Mesothelial cell of epicardium (in vitro differentiated cells): ENCODE results near the gene CHAMP1. TPM values are rescaled to one million over a fixed set of nuclear protein-coding genes. Genes with fewer than 3 reads are reported as not detected.

Experiments used
- DNase-seq, 2 experiments: peaks; one replicate each; pipeline ENCODE4 v3.0.0; 2021; ENCODE audit warnings: low spot score in 2 of 2; ENCODE audit not compliant: unreplicated experiment in 2 of 2
- H3K27ac Mint-ChIP-seq: 2 replicates; pipeline ENCODE4 v1.8.0; 2021; ENCODE audit warnings: mixed read lengths
- H3K27me3 Mint-ChIP-seq: 2 replicates; pipeline ENCODE4 v1.8.0; 2021; ENCODE audit warnings: low read depth, mixed read lengths
- H3K36me3 Mint-ChIP-seq: 2 replicates; pipeline ENCODE4 v1.8.0; 2021; ENCODE audit warnings: mixed read lengths
- H3K4me1 Mint-ChIP-seq: 2 replicates; pipeline ENCODE4 v1.8.0; 2021; ENCODE audit warnings: mixed read lengths
- H3K4me3 Mint-ChIP-seq: 2 replicates; pipeline ENCODE4 v1.8.0; 2021; ENCODE audit warnings: mild to moderate bottlenecking, moderate library complexity, mixed read lengths
- H3K9me3 Mint-ChIP-seq: 2 replicates; pipeline ENCODE4 v1.8.0; 2021; ENCODE audit warnings: mixed read lengths
- CTCF ChIP-seq: fragments of 200-600 bp; sonication (generic); IDR thresholded peaks from one replicate; pipeline ENCODE4 v1.5.0; 2021; ENCODE audit warnings: antibody characterized with exemption; ENCODE audit not compliant: unreplicated experiment
- total RNA-seq: library from RNA; stranded (reverse); gene quantifications from 3 replicates; pipeline ENCODE4 v1.2.1, GENCODE V29; 2021

Gene CHAMP1
- total RNA-seq, 1 donor from 2014 or later = 27.9 TPM

- TF ChIP-seq CTCF = no peak
- Mint-ChIP-seq H3K27ac (no peak overlapping the region), H3K4me1 (peaks cover 18% of the 10 kb centered on the region), H3K36me3 (peaks cover 10% of the 10 kb centered on the region), H3K4me3 (no peak overlapping the region), H3K9me3 (no peaks in the 10 kb centered on the region), H3K27me3 (no peaks in the 10 kb centered on the region)
- no peak for DNase-seq
Observed at GRCh38 chr13:114311387-114311786, 2.9 kb upstream of the CHAMP1 start.

GRCh38 chr13:114311908-114312307 is 2.4 kb upstream of the CHAMP1 start:
- Mint-ChIP-seq H3K27ac (no peak overlapping the region), H3K4me1 (peaks cover 18% of the 10 kb centered on the region), H3K36me3 (peaks cover 5% of the 10 kb centered on the region), H3K9me3 (no peaks in the 10 kb centered on the region), H3K27me3 (no peaks in the 10 kb centered on the region), H3K4me3 (no peak overlapping the region)
- DNase-seq = no peak
- TF ChIP-seq CTCF = no peak

- no peak for DNase-seq
- H3K36me3 Mint-ChIP-seq = peaks cover 2% of the 10 kb centered on the region
- H3K4me3 Mint-ChIP-seq = peak overlapping the region; percentile 80
- H3K4me1 Mint-ChIP-seq = peaks cover 25% of the 10 kb centered on the region
- TF ChIP-seq CTCF = no peak
- H3K9me3 Mint-ChIP-seq = no peaks in the 10 kb centered on the region
- H3K27ac Mint-ChIP-seq = peak overlapping the region; percentile 94
- H3K27me3 Mint-ChIP-seq = no peaks in the 10 kb centered on the region
Observed at GRCh38 chr13:114313061-114313860, 1.0 kb upstream of the CHAMP1 start.

GRCh38 chr13:114315074-114315785 is 927 bp downstream of the CHAMP1 start:
- peak overlapping the region; percentile 75 for H3K4me3 Mint-ChIP-seq
- no peak for TF ChIP-seq CTCF
- DNase-seq = no peak
- H3K9me3 Mint-ChIP-seq = no peaks in the 10 kb centered on the region
- H3K36me3 Mint-ChIP-seq = peaks cover 10% of the 10 kb centered on the region
- peaks cover 41% of the 10 kb centered on the region for H3K4me1 Mint-ChIP-seq
- H3K27ac Mint-ChIP-seq = peak overlapping the region; percentile 83
- H3K27me3 Mint-ChIP-seq = no peaks in the 10 kb centered on the region

- Mint-ChIP-seq H3K4me1 (peaks cover 36% of the 10 kb centered on the region), H3K4me3 (no peak overlapping the region), H3K27me3 (no peaks in the 10 kb centered on the region), H3K9me3 (no peaks in the 10 kb centered on the region), H3K27ac (peak overlapping the region; percentile 60), H3K36me3 (peaks cover 31% of the 10 kb centered on the region)
- no peak for DNase-seq
- no peak for TF ChIP-seq CTCF
Observed at GRCh38 chr13:114318624-114319023, 4.3 kb downstream of the CHAMP1 start.
